DND-41 (cell line): ENCODE data around the gene RAD54L.
A peak's percentile ranks its signal among the peaks of the same experiment; 100 is the strongest.

ENCODE experiments used
- ATAC-seq: fragments of 200-7000 bp; cut with Tn5 transposase; 3 replicates; pipeline ENCODE4 v1.9.1; 2021; ENCODE audit warnings: low read depth; ENCODE audit not compliant: insufficient read depth
- DNase-seq: peaks from one replicate; pipeline ENCODE4 v3.0.0-alpha.2; 2020
- H2AFZ ChIP-seq: 2 replicates; pipeline ENCODE4 v1.6.0; 2012; ENCODE audit warnings: low read depth, low read length
- H3K27ac ChIP-seq: 2 replicates; pipeline ENCODE4 v1.5.1; 2012; ENCODE audit warnings: low read length, inconsistent platforms
- H3K27me3 ChIP-seq: fragments of 200-600 bp; sonication (generic); 2 replicates; pipeline ENCODE4 v1.6.0; 2012; ENCODE audit warnings: low read length, mild to moderate bottlenecking, inconsistent platforms; ENCODE audit not compliant: insufficient read depth, poor library complexity
- H3K36me3 ChIP-seq: 2 replicates; pipeline ENCODE4 v1.5.1; 2012; ENCODE audit warnings: low read length, inconsistent platforms; ENCODE audit not compliant: insufficient read depth
- H3K4me1 ChIP-seq: 2 replicates; pipeline ENCODE4 v1.5.1; 2012; ENCODE audit warnings: mild to moderate bottlenecking, low read length; ENCODE audit not compliant: insufficient read depth
- H3K4me2 ChIP-seq: 2 replicates; pipeline ENCODE4 v1.6.0; 2012; ENCODE audit warnings: mild to moderate bottlenecking, moderate library complexity, low read length, inconsistent platforms; ENCODE audit not compliant: insufficient read depth
- H3K4me3 ChIP-seq, 2 experiments: fragments of 200-600 bp in 1 of 2; shearing (Covaris generic) in 1 of 2; 2 replicates each; pipeline ENCODE4 v1.5.1; 2012 to 2016; ENCODE audit warnings: inconsistent platforms in 2 of 2, low read length in 2 of 2, mild to moderate bottlenecking in 2 of 2, low read depth in 1 of 2, moderate library complexity in 1 of 2
- H3K79me2 ChIP-seq: 2 replicates; pipeline ENCODE4 v1.6.0; 2012; ENCODE audit warnings: low read length, inconsistent platforms; ENCODE audit not compliant: insufficient read depth
- H3K9ac ChIP-seq: 2 replicates; pipeline ENCODE4 v1.6.0; 2012; ENCODE audit warnings: low read depth, mild to moderate bottlenecking, inconsistent platforms, low read length, moderate library complexity
- H3K9me3 ChIP-seq: 2 replicates; pipeline ENCODE4 v1.5.1; 2012; ENCODE audit warnings: low read length, moderate library complexity, mild to moderate bottlenecking, inconsistent platforms; ENCODE audit not compliant: insufficient read depth, severe bottlenecking
- H4K20me1 ChIP-seq: 2 replicates; pipeline ENCODE4 v1.6.0; 2012; ENCODE audit warnings: low read length; ENCODE audit not compliant: insufficient read depth
- CTCF ChIP-seq: IDR thresholded peaks from 2 replicates; pipeline ENCODE4 v1.5.1; 2012; ENCODE audit warnings: borderline replicate concordance, low read length, moderate library complexity, mild to moderate bottlenecking; ENCODE audit not compliant: poor library complexity, severe bottlenecking; ENCODE audit errors: extremely low read depth
- EZH2 ChIP-seq: IDR thresholded peaks from 3 replicates; pipeline ENCODE4 v1.6.1; 2012; ENCODE audit warnings: borderline replicate concordance, low read depth, mild to moderate bottlenecking, moderate library complexity, low read length, inconsistent platforms; ENCODE audit not compliant: severe bottlenecking

RAD54L gene

GRCh38 chr1:46203738-46204405, 43.7 kb upstream of the RAD54L start:
- H3K36me3 ChIP-seq = no peaks in the 10 kb centered on the region
- ATAC-seq = no peak
- H3K4me2 ChIP-seq = peak overlapping the region; percentile 84
- no peak overlapping the region; the same call in 1 of the 2 replicates for H3K27ac ChIP-seq
- no peaks in the 10 kb centered on the region for H3K27me3 ChIP-seq
- no peaks in the 10 kb centered on the region for H3K79me2 ChIP-seq
- peak overlapping the region; percentile 82 for H2AFZ ChIP-seq
- H3K9me3 ChIP-seq = no peaks in the 10 kb centered on the region
- peaks cover 24% of the 10 kb centered on the region for H3K4me1 ChIP-seq
- H3K4me3 ChIP-seq = peak overlapping the region; percentile 17 to 58; a peak in 3 of 4 replicates
- no peak for TF ChIP-seq CTCF
- TF ChIP-seq EZH2 = no peak
- H4K20me1 ChIP-seq = no peaks in the 10 kb centered on the region
- H3K9ac ChIP-seq = peak overlapping the region; percentile 55
- DNase-seq = no peak

GRCh38 chr1:46204406-46204742, 43.2 kb upstream of the RAD54L start:
- H3K79me2 ChIP-seq = no peaks in the 10 kb centered on the region
- no peak for DNase-seq
- H3K9ac ChIP-seq = 0 out of 2 replicates have a peak overlapping the region, but pooled peaks have one; percentile 55
- no peaks in the 10 kb centered on the region for H3K9me3 ChIP-seq
- H3K4me2 ChIP-seq = peak overlapping the region; percentile 84
- peaks cover 19% of the 10 kb centered on the region for H3K4me1 ChIP-seq
- peak overlapping the region; percentile 11; the same call in 1 of the 2 replicates for H2AFZ ChIP-seq
- no peak for ATAC-seq
- H3K27ac ChIP-seq = no peak overlapping the region
- TF ChIP-seq CTCF = no peak
- TF ChIP-seq EZH2 = no peak
- H3K4me3 ChIP-seq = no peak overlapping the region
- H4K20me1 ChIP-seq = no peaks in the 10 kb centered on the region
- H3K27me3 ChIP-seq = no peaks in the 10 kb centered on the region
- no peaks in the 10 kb centered on the region for H3K36me3 ChIP-seq

- H3K79me2 ChIP-seq = no peaks in the 10 kb centered on the region
- H2AFZ ChIP-seq = no peak overlapping the region
- TF ChIP-seq EZH2 (no peak), CTCF (no peak)
- H3K27ac ChIP-seq = no peak overlapping the region
- no peak for DNase-seq
- H3K27me3 ChIP-seq = no peaks in the 10 kb centered on the region
- no peak for ATAC-seq
- H3K4me2 ChIP-seq = no peak overlapping the region
- H3K36me3 ChIP-seq = no peaks in the 10 kb centered on the region
- no peak overlapping the region for H3K9ac ChIP-seq
- H4K20me1 ChIP-seq = no peaks in the 10 kb centered on the region
- peaks cover 15% of the 10 kb centered on the region for H3K4me1 ChIP-seq
- H3K9me3 ChIP-seq = no peaks in the 10 kb centered on the region
- no peak overlapping the region for H3K4me3 ChIP-seq
Measured at GRCh38 chr1:46205141-46205540, 42.4 kb upstream of the RAD54L start.

GRCh38 chr1:46205791-46206190, 41.8 kb upstream of the RAD54L start:
- Histone ChIP-seq H3K4me2 (no peak overlapping the region), H3K27ac (no peak overlapping the region), H3K9me3 (no peaks in the 10 kb centered on the region), H3K27me3 (no peaks in the 10 kb centered on the region), H3K4me1 (peaks cover 15% of the 10 kb centered on the region), H2AFZ (no peak overlapping the region), H3K4me3 (no peak overlapping the region), H4K20me1 (no peaks in the 10 kb centered on the region), H3K36me3 (no peaks in the 10 kb centered on the region), H3K79me2 (no peaks in the 10 kb centered on the region), H3K9ac (no peak overlapping the region)
- ATAC-seq (no peak), DNase-seq (no peak)
- TF ChIP-seq EZH2 = no peak
